Activated T-cell treated with anti-CD3 and anti-CD28 coated beads for 24 hours (primary cell): Measurements from ENCODE around the gene PATJ.
"Not testable (repeated sequence)": the region's sequence is repeated elsewhere in the genome, so short reads cannot be mapped to it uniquely, and the experiment has no call there.

Experiments
- DNase-seq: peaks from one replicate; pipeline ENCODE4 v3.0.0-alpha.2; 2020; ENCODE audit warnings: low read depth

PATJ gene

GRCh38 chr1:61951731-61952580 is 209.7 kb downstream of the PATJ start:
- no peak for DNase-seq

- DNase-seq = no peak
Measured at GRCh38 chr1:61952675-61953074, 210.4 kb downstream of the PATJ start.

GRCh38 chr1:61953076-61953789 is 211.0 kb downstream of the PATJ start:
- DNase-seq = no peak

- DNase-seq = no peak
Measured at GRCh38 chr1:61953790-61954150, 211.5 kb downstream of the PATJ start.

GRCh38 chr1:61955261-61955660 is 213.0 kb downstream of the PATJ start:
- DNase-seq = no peak

GRCh38 chr1:61956016-61956645 is 213.9 kb downstream of the PATJ start:
- no peak for DNase-seq

- DNase-seq = no peak
Measured at GRCh38 chr1:61956784-61957183, 214.5 kb downstream of the PATJ start.

- DNase-seq = no peak
Measured at GRCh38 chr1:61961009-61961408, 218.7 kb downstream of the PATJ start.

- no peak for DNase-seq
Measured at GRCh38 chr1:61962631-61963030, 220.4 kb downstream of the PATJ start.

GRCh38 chr1:61966450-61967225 is 224.4 kb downstream of the PATJ start:
- DNase-seq = not testable (repeated sequence)

- no peak for DNase-seq
Measured at GRCh38 chr1:61967750-61968149, 225.5 kb downstream of the PATJ start.

- no peak for DNase-seq
Measured at GRCh38 chr1:61968869-61969268, 226.6 kb downstream of the PATJ start.

- no peak for DNase-seq
Measured at GRCh38 chr1:61973100-61973837, 231.0 kb downstream of the PATJ start.

- DNase-seq = no peak
Measured at GRCh38 chr1:61975638-61976037, 233.4 kb downstream of the PATJ start.

- no peak for DNase-seq
Measured at GRCh38 chr1:61976566-61976965, 234.3 kb downstream of the PATJ start.

GRCh38 chr1:61978796-61979195 is 236.5 kb downstream of the PATJ start:
- DNase-seq = no peak

- DNase-seq = no peak
Measured at GRCh38 chr1:61979729-61980128, 237.4 kb downstream of the PATJ start.

GRCh38 chr1:61980561-61980960 is 238.3 kb downstream of the PATJ start:
- DNase-seq = no peak

- DNase-seq = no peak
Measured at GRCh38 chr1:61981870-61982660, 239.8 kb downstream of the PATJ start.

GRCh38 chr1:61983236-61983635 is 241.0 kb downstream of the PATJ start:
- no peak for DNase-seq

- no peak for DNase-seq
Measured at GRCh38 chr1:61992257-61992656, 250.0 kb downstream of the PATJ start.
